GM23338 (cell line): ENCODE results near the gene ERP44. TPM values are rescaled to one million over a fixed set of nuclear protein-coding genes. Genes with fewer than 3 reads are reported as not detected.

Experiments
- ATAC-seq: fragments of 200-7000 bp; cut with Tn5 transposase; 3 replicates; pipeline ENCODE4 v1.9.1; 2020
- DNase-seq: peaks from one replicate; pipeline ENCODE4 v3.0.0-alpha.2; 2015; ENCODE audit warnings: low spot score
- H2AFZ ChIP-seq: fragments of 200-600 bp; sonication (generic); 2 replicates; pipeline ENCODE4 v1.8.0; 2016; ENCODE audit warnings: antibody characterized with exemption, mild to moderate bottlenecking, moderate library complexity
- H3F3A ChIP-seq: fragments of 200-600 bp; sonication (generic); replicated peaks from 2 replicates; pipeline ENCODE4 v1.8.0; 2017; ENCODE audit warnings: antibody characterized with exemption, mixed run types, low read depth
- H3K27ac ChIP-seq: fragments of 200-600 bp; sonication (generic); 2 replicates; pipeline ENCODE4 v1.6.1; 2016; ENCODE audit warnings: low read depth
- H3K27me3 ChIP-seq: fragments of 200-600 bp; sonication (generic); 2 replicates; pipeline ENCODE4 v1.8.0; 2016; ENCODE audit warnings: mild to moderate bottlenecking, mixed run types, moderate library complexity; ENCODE audit not compliant: insufficient read depth
- H3K36me3 ChIP-seq: fragments of 200-600 bp; sonication (generic); 2 replicates; pipeline ENCODE4 v1.8.0; 2016; ENCODE audit warnings: mild to moderate bottlenecking; ENCODE audit not compliant: insufficient read depth
- H3K4me1 ChIP-seq: fragments of 200-600 bp; sonication (generic); 2 replicates; pipeline ENCODE4 v1.8.0; 2016; ENCODE audit warnings: mild to moderate bottlenecking, moderate library complexity; ENCODE audit not compliant: insufficient read depth
- H3K4me2 ChIP-seq: fragments of 200-600 bp; sonication (generic); 2 replicates; pipeline ENCODE4 v1.7.1; 2017; ENCODE audit warnings: mixed run types
- H3K4me3 ChIP-seq: fragments of 200-600 bp; sonication (generic); 2 replicates; pipeline ENCODE4 v1.6.1; 2016; ENCODE audit warnings: mixed run types
- H3K79me2 ChIP-seq: fragments of 200-600 bp; sonication (generic); replicated peaks from 2 replicates; pipeline ENCODE4 v1.8.0; 2017; ENCODE audit warnings: mild to moderate bottlenecking; ENCODE audit not compliant: insufficient read depth
- H3K9me2 ChIP-seq: fragments of 200-600 bp; sonication (generic); 2 replicates; pipeline ENCODE4 v1.8.0; 2017; ENCODE audit not compliant: insufficient read depth
- H4K20me1 ChIP-seq: fragments of 200-600 bp; sonication (generic); replicated peaks from 2 replicates; pipeline ENCODE4 v1.8.0; 2017; ENCODE audit warnings: mild to moderate bottlenecking; ENCODE audit not compliant: insufficient read depth
- H3K27ac Mint-ChIP-seq: 2 replicates; pipeline ENCODE4 v1.8.0; 2020; ENCODE audit warnings: inconsistent platforms, mild to moderate bottlenecking, moderate library complexity, mixed read lengths
- H3K27me3 Mint-ChIP-seq: 3 replicates; pipeline ENCODE4 v1.8.0; 2022; ENCODE audit warnings: low read depth, mild to moderate bottlenecking, moderate library complexity, mixed read lengths, inconsistent platforms; ENCODE audit not compliant: insufficient read depth, poor library complexity
- H3K36me3 Mint-ChIP-seq: 3 replicates; pipeline ENCODE4 v1.8.0; 2021; ENCODE audit warnings: low read depth, mild to moderate bottlenecking, inconsistent platforms, moderate library complexity, mixed read lengths
- H3K4me1 Mint-ChIP-seq: 3 replicates; pipeline ENCODE4 v1.8.0; 2020; ENCODE audit warnings: mild to moderate bottlenecking, inconsistent platforms, mixed read lengths
- H3K4me3 Mint-ChIP-seq: 3 replicates; pipeline ENCODE4 v1.8.0; 2021; ENCODE audit warnings: moderate library complexity, mild to moderate bottlenecking, inconsistent platforms, mixed read lengths
- H3K9me3 Mint-ChIP-seq: 3 replicates; pipeline ENCODE4 v1.8.0; 2020; ENCODE audit warnings: moderate library complexity, mild to moderate bottlenecking, inconsistent platforms, mixed read lengths
- CREB1 ChIP-seq: fragments of 250-450 bp; sonication (Bioruptor Pico); IDR thresholded peaks from 2 replicates; pipeline ENCODE4 v1.5.0; 2020; ENCODE audit warnings: low read depth, mild to moderate bottlenecking, moderate library complexity
- CTCF ChIP-seq, 2 experiments: fragments of 200-600 bp in 1 of 2; sonication (generic) in 1 of 2; conservative IDR thresholded peaks; 2 replicates each; pipeline versions ENCODE4 v1.5.1 to v1.6.1; 2016 to 2017; ENCODE audit warnings: antibody characterized with exemption in 2 of 2, low read depth in 2 of 2, mild to moderate bottlenecking in 2 of 2, moderate library complexity in 1 of 2
- ETS1 ChIP-seq: IDR thresholded peaks from 2 replicates; pipeline ENCODE4 v1.6.1; 2016; ENCODE audit warnings: antibody characterized with exemption
- EZH2 ChIP-seq: fragments of 200-600 bp; sonication (generic); IDR thresholded peaks from one replicate; pipeline ENCODE4 v1.8.0; 2017; ENCODE audit warnings: antibody characterized with exemption, mild to moderate bottlenecking, low read depth; ENCODE audit not compliant: unreplicated experiment
- EZH2phosphoT487 ChIP-seq: fragments of 200-600 bp; sonication (generic); IDR thresholded peaks from one replicate; pipeline ENCODE4 v1.8.1; 2018; ENCODE audit warnings: antibody characterized with exemption; ENCODE audit not compliant: unreplicated experiment
- NANOG ChIP-seq: IDR thresholded peaks from 2 replicates; pipeline ENCODE4 v1.6.1; 2016; ENCODE audit warnings: antibody characterized with exemption, borderline replicate concordance
- POLR2AphosphoS5 ChIP-seq: IDR thresholded peaks from 2 replicates; pipeline ENCODE4 v1.6.1; 2016; ENCODE audit warnings: antibody characterized with exemption, low read depth
- REST ChIP-seq: IDR thresholded peaks from one replicate; pipeline ENCODE4 v1.6.1; 2018; ENCODE audit warnings: antibody characterized with exemption; ENCODE audit not compliant: unreplicated experiment
- STAT1 ChIP-seq: IDR thresholded peaks from one replicate; pipeline ENCODE4 v1.6.1; 2016; ENCODE audit warnings: antibody characterized with exemption; ENCODE audit not compliant: unreplicated experiment
- ZNF114 ChIP-seq: fragments of 250-450 bp; sonication (Bioruptor Pico); IDR thresholded peaks from 2 replicates; pipeline ENCODE4 v1.5.0; 2020; ENCODE audit warnings: mild to moderate bottlenecking, moderate library complexity
- ZNF462 ChIP-seq: fragments of 250-450 bp; sonication (Bioruptor Pico); IDR thresholded peaks from 2 replicates; pipeline ENCODE4 v1.5.0; 2020; ENCODE audit warnings: mild to moderate bottlenecking, moderate library complexity
- polyA plus RNA-seq: library from polyadenylated mRNA; unstranded; fragments of >200 nt; fragmentation: Nextera tagmentation; extraction: Ambion mirVana; gene quantifications from 2 replicates; pipeline ENCODE4 v1.2.1, GENCODE V29; 2016
- total RNA-seq: library from RNA; depleted of rRNA; stranded (reverse); fragments of >200 nt; shearing (Covaris generic); gene quantifications from 2 replicates; pipeline ENCODE4 v1.2.3, GENCODE V29; 2014

The ERP44 gene
- total and polyA plus RNA-seq, 2 experiments from 2014 or later: 13.0 to 24.1 TPM

- ATAC-seq (no peak), DNase-seq (no peak)
- Histone ChIP-seq H3K27me3 (no peaks in the 10 kb centered on the region), H3K79me2 (no peaks in the 10 kb centered on the region), H3K27ac (no peak overlapping the region), H3K4me1 (no peaks in the 10 kb centered on the region), H4K20me1 (no peaks in the 10 kb centered on the region), H3K9me2 (no peaks in the 10 kb centered on the region), H2AFZ (no peak overlapping the region), H3K36me3 (no peaks in the 10 kb centered on the region), H3F3A (no peaks in the 10 kb centered on the region), H3K4me2 (no peak overlapping the region), H3K4me3 (no peak overlapping the region)
- no peak overlapping the region for H3K27ac Mint-ChIP-seq
- H3K9me3 Mint-ChIP-seq: no peaks in the 10 kb centered on the region
- H3K4me1 Mint-ChIP-seq: no peaks in the 10 kb centered on the region
- peaks cover 5% of the 10 kb centered on the region; the same call in 2 of the 3 replicates for H3K36me3 Mint-ChIP-seq
- no peaks in the 10 kb centered on the region for H3K27me3 Mint-ChIP-seq
- H3K4me3 Mint-ChIP-seq: no peak overlapping the region
- TF ChIP-seq EZH2 (no peak), ZNF462 (CRISPR knock-in tag) (no peak), ZNF114 (no peak), REST (no peak), CTCF (conservative IDR thresholded peaks at IDR 0.05; ENCODE audit: low read depth in 2 of 2) (no peak), CREB1 (CRISPR knock-in tag) (no peak), STAT1 (no peak), ETS1 (no peak), POLR2AphosphoS5 (no peak), NANOG (no peak), EZH2phosphoT487 (no peak)
These were observed 149.9 kb downstream of the ERP44 start for GRCh38 chr9:99948896-99949295.
